ENCODE results near the gene SPNS2.

GRCh38 chr17:4584917-4585637 lies 86.4 kb downstream of the SPNS2 start:
- TF ChIP-seq EP300 (conservative IDR thresholded peaks at IDR 0.05; ENCODE audit: poor library complexity, severe bottlenecking): no peak
- no peak for TF ChIP-seq EZH2 (IDR thresholded peaks at IDR 0.05; ENCODE audit: borderline replicate concordance, insufficient read depth, low read length, poor library complexity, severe bottlenecking)
- TF ChIP-seq, protein P1, sequence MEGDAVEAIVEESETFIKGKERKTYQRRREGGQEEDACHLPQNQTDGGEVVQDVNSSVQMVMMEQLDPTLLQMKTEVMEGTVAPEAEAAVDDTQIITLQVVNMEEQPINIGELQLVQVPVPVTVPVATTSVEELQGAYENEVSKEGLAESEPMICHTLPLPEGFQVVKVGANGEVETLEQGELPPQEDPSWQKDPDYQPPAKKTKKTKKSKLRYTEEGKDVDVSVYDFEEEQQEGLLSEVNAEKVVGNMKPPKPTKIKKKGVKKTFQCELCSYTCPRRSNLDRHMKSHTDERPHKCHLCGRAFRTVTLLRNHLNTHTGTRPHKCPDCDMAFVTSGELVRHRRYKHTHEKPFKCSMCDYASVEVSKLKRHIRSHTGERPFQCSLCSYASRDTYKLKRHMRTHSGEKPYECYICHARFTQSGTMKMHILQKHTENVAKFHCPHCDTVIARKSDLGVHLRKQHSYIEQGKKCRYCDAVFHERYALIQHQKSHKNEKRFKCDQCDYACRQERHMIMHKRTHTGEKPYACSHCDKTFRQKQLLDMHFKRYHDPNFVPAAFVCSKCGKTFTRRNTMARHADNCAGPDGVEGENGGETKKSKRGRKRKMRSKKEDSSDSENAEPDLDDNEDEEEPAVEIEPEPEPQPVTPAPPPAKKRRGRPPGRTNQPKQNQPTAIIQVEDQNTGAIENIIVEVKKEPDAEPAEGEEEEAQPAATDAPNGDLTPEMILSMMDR (IDR thresholded peaks at IDR 0.05; ENCODE audit: poor library complexity, severe bottlenecking): no peak
- TF ChIP-seq, protein P2, sequence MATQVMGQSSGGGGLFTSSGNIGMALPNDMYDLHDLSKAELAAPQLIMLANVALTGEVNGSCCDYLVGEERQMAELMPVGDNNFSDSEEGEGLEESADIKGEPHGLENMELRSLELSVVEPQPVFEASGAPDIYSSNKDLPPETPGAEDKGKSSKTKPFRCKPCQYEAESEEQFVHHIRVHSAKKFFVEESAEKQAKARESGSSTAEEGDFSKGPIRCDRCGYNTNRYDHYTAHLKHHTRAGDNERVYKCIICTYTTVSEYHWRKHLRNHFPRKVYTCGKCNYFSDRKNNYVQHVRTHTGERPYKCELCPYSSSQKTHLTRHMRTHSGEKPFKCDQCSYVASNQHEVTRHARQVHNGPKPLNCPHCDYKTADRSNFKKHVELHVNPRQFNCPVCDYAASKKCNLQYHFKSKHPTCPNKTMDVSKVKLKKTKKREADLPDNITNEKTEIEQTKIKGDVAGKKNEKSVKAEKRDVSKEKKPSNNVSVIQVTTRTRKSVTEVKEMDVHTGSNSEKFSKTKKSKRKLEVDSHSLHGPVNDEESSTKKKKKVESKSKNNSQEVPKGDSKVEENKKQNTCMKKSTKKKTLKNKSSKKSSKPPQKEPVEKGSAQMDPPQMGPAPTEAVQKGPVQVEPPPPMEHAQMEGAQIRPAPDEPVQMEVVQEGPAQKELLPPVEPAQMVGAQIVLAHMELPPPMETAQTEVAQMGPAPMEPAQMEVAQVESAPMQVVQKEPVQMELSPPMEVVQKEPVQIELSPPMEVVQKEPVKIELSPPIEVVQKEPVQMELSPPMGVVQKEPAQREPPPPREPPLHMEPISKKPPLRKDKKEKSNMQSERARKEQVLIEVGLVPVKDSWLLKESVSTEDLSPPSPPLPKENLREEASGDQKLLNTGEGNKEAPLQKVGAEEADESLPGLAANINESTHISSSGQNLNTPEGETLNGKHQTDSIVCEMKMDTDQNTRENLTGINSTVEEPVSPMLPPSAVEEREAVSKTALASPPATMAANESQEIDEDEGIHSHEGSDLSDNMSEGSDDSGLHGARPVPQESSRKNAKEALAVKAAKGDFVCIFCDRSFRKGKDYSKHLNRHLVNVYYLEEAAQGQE (IDR thresholded peaks at IDR 0.05; ENCODE audit: borderline replicate concordance): no peak
- TF ChIP-seq MXI1 (conservative IDR thresholded peaks at IDR 0.05; ENCODE audit: poor library complexity, severe bottlenecking): no peak
- TF ChIP-seq TAF1 (IDR thresholded peaks at IDR 0.05; ENCODE audit: low read depth): no peak
- TF ChIP-seq RAD21 (conservative IDR thresholded peaks at IDR 0.05): no peak
- no peak for TF ChIP-seq POLR2AphosphoS5 (IDR thresholded peaks at IDR 0.05)
- TF ChIP-seq SMC3 (conservative IDR thresholded peaks at IDR 0.05; ENCODE audit: poor library complexity): no peak
